HT-29 (cell line): ENCODE measurements around the gene KDM1A. TPM values are rescaled to one million over a fixed set of nuclear protein-coding genes. Genes with fewer than 3 reads are reported as not detected.

ENCODE experiments used
- DNase-seq: peaks from one replicate; pipeline ENCODE4 v3.0.0-alpha.2; 2015; ENCODE audit warnings: low spot score
- total RNA-seq: library from RNA; depleted of rRNA; stranded (reverse); fragments of >200 nt; shearing (Covaris generic); gene quantifications from 2 replicates; pipeline ENCODE4 v1.2.3, GENCODE V29; 2014

The KDM1A gene
- total RNA-seq, 1 experiment from 2014 or later, result 113 TPM

DNA sequence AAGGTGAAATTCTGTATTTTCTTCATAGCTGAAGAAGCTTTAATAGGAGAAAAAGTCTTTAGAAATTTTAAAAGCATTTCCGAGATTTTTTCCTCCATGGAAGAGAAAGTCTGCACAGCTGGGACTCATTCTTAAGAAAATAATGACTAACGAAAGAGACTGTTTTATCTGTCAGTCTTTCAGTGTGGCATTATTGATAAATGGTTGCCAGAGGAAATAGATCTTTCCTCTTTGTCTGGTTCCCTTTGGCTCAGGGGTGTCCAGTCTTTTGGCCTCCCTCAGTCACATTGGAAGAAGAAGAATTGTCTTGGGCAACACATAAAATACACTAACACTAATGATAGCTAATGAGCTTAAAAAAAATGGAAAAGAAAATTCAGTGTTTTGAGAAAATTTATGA, 49.9 kb downstream of the KDM1A start:
- no peak for DNase-seq

- DNase-seq, result no peak
Measured at GRCh38 chr1:23069675-23070074, 50.4 kb downstream of the KDM1A start.

DNA sequence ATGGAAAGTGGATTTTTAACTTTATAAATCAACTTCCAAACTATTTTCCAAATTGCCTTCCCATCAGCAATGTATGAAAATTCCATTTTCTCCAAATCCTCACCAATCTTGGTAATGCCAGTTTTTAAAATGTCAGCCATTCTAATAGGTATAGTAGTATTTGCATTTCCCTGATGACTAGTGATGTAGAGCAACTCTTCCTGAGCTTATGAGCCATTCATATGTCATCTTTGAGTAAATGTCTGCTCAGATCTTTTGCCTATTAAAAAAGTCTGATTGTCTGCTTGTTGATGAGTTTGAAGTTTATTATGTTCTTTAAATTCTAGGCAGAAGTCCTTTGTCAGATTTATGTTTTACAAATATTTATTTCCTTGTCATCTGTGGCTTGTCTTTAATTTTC, 54.7 kb downstream of the KDM1A start:
- DNase-seq, result no peak

- DNase-seq, result no peak
Measured at GRCh38 chr1:23079025-23079424, 59.8 kb downstream of the KDM1A start.

- no peak for DNase-seq
Measured at GRCh38 chr1:23080885-23081284, 61.6 kb downstream of the KDM1A start.

GRCh38 chr1:23081376-23081775, 62.1 kb downstream of the KDM1A start:
- DNase-seq, result peak; percentile 22

DNA sequence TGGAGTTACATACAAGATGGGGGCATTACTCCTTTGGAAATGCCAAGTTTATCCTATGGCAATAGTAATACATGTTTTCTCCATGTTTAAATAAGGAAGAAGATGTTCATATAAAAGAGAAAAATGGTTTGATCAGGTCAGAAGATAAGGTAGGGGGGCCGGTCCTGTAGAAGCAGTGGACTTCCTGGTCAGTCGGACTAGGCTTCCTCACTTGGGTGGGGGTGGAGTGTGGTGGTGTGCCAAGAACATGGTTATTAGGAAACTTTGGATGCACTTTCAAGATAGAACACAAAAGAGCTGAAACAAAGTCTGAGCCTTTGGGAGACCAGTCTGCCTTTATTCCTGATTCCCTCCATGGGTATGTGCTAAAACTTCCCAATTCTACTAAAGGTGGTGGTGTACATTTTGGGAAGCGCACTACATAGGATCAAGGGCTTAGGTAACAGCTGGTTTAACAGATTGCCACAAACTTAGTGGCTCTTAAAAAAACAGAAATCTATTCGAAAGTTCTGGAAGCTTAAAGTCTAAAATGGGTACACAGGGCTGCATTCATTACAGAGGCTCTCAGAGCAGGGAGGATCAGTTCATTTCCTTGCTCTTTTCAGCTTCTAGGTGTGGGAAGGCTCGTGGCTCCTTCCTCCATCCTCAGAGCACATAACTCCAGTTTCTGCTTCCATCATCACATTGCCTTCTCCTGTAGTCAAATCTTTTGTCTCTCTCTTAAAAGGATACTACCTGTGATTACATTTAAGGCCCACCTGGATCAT, 64.6 kb downstream of the KDM1A start:
- no peak for DNase-seq

DNA sequence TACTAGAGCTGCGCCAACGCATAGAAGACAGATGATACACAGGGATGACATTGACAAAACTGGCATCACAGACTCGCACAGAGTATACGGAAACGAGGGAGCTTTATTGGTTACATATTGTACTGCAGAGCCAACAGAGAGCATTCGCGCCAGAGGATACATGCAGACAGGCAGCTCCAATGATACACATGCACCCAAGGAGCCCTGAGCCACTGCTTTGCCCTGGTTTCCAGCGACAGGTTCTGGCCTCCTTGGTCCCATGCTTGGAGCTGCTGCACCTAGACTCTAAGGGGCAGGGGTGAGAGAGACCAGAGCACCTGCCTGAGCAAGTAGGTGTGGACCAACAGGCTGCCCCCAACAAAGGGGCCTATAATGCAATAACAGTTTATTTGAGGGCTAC, 65.6 kb downstream of the KDM1A start:
- DNase-seq, result no peak

- DNase-seq, result no peak
Measured at GRCh38 chr1:23085696-23086095, 66.4 kb downstream of the KDM1A start.

DNA sequence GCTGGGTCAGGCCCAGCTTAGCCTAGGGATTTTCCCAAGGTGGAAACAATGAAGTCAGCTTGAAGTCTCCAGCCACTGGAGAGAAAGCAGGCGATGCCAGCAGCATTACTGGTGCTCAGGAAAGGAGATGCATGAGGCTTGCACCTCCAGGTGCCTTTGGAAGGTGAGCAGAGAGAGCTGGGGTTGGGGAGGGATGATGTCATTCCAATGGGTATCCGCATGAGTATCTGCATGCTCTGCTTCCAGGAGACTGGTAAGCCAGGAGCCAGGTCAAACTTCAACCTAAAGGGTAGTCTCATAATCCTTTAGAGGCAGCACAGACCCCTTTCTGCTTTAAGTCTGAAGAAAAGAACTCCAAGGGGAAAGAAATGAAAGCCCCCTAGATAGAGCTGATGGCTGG, 68.8 kb downstream of the KDM1A start:
- DNase-seq, result no peak

DNA sequence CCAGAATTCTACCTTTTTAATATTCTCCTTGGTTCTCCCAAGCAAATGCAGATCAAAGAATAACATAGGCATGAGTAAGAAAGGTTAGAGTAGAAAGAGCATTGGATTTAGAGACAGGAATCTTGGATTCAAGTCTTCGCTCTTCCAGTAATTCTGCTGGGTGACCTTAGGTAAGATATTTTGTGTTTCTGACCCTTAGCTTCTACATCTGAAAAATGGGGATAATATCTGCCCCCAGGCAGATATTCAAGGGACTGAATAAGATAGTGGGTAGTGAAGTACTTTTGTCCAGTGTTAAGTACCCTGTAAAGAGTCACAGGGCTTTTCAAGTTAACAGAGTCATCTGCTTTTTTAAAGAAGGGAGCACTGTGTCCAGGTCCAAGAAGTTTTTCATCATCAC, 70.8 kb downstream of the KDM1A start:
- no peak for DNase-seq

DNA sequence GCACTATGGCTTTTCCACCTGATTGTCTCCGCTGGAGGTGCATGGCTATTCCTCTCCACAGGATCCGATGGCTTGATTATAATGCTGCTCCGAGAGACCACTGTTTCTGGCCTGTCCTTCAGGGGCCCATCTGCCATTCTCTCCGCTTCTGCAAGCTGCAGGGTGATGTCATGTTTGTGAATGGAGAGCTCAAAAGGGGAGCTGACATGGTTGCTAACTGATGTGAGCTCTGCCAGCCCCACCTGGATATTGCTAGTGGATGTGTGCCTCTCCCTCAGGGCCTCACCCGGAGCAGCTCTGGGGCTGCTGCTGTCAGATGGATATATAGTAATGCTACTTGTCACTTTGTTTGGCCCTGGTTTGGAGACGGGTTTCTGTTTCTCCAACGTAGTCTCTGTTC, 72.3 kb downstream of the KDM1A start:
- DNase-seq, result no peak

DNA sequence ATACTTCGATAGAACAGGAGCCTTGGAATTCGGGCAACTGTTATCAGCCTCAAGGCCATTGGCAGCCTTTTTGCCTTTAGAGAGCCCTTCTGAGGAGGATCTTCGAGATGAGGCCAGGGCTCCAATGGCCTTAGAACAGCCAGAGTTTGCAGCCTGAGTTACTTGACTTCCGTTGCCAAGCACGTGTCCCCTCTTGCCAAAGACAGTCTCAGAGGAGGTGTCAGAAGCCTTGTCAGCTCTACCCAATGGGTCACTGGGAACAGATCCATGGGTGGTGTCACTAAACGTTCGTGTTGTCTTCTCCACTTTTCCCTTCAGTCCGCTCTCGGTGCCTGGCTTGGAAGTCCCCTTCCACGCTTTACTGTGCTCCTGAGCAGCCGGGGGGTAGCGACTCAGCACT, 73.2 kb downstream of the KDM1A start:
- DNase-seq, result no peak

DNA sequence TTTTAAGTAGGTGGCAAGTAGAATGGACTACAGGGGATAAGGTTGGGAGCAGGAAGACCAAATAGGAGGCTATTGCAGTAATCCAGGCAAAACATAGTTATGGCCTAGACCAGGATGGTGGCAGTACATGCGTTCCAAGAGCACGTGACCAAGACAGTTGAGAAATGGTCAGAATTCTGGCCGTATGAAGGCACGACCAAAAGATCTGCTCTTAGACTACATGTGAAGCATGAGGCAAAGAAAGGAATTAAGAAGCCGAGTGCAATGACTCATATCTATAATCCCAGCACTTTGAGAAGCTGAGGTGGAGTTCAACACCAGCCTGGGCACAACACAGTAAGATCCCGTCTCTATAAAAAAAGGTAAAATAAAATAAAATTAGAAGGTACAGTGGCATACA, 78.0 kb downstream of the KDM1A start:
- no peak for DNase-seq

- peak; percentile 89 for DNase-seq
Measured at GRCh38 chr1:23098463-23099170, 79.3 kb downstream of the KDM1A start.

DNA sequence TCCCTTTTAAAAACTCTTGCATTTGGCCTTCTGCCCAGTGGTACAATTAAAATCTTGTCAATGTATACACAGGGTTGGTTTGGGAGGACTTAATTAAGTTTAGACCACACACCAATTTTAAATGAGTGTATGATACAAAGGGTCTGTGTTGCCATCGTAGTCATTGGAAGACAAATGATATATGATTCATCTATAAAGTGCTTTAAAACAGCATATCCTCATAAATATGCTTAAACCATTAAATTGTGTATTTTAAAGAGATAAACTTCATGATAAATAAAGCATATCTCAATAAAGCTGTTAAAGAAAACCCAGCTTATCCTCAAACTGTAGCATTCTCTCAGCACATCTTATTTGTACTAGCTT, 79.9 kb downstream of the KDM1A start:
- no peak for DNase-seq

DNA sequence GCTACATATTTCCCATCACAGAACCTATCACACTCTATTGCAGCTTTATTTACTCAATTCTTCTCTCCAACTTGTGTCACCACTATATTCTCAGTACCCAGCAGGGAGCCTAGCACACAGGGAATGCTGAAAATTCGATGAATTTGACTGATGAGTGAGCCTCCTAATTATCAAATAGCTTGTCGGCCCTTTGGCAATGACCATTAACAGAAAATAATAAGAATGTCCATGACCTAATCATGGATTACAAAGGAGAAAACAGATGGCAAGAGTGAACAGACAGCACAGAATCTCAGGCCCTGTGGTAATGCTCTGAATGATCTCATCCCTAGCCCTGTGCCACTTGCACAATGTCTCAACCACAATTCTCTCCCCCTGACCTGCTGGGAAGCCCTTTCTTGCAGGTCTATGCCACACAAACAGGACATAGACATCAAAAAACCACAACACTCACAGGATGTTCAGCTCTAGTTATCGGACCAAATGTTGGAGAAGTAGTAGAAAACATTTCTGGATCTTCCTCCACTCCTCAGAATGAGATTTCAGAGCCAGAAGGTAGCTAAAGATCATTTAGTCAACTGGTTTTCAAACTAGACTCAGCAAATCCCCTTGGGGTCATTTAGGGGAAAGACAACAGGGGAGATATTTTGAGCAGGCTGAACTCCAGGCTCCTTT, 80.9 kb downstream of the KDM1A start:
- no peak for DNase-seq

- no peak for DNase-seq
Measured at GRCh38 chr1:23101101-23101827, 82.0 kb downstream of the KDM1A start.

DNA sequence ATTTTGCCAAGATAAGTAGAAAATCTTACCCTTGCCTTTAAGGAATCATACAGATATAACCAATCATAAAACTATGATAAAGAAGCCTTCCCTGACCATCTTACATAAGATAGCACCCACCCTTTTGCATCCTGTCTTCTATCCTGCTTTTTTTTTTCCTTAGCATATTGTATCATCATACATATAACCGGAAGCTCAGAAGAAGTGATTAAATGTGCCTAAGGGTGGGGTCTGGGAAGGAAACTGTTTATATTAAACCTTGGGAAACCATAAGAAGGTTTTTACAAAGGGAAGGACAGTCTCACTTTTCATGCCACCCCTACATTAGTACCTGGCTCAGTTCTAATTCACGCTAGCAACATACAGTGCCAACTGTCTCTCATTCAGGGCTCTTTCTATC, 82.6 kb downstream of the KDM1A start:
- DNase-seq, result no peak

DNA sequence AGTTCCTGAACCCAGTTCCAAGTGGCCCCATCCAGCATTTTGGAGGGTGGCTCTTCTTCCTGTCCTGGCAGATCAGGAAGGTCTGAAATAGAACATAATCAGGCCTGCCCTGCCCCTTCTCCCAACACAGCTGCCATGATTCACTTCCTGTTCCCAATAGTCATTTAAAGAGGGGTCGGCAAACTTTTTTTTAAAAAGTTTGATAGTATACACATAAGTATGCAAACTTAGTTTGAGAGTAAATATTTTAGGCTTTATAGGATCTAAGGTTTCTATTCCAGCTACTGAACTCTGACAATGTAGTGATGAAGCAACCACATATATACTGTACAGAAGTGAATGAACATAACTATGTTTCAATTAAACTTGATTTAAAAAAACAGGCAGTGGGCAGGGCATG, 83.0 kb downstream of the KDM1A start:
- DNase-seq, result no peak

DNA sequence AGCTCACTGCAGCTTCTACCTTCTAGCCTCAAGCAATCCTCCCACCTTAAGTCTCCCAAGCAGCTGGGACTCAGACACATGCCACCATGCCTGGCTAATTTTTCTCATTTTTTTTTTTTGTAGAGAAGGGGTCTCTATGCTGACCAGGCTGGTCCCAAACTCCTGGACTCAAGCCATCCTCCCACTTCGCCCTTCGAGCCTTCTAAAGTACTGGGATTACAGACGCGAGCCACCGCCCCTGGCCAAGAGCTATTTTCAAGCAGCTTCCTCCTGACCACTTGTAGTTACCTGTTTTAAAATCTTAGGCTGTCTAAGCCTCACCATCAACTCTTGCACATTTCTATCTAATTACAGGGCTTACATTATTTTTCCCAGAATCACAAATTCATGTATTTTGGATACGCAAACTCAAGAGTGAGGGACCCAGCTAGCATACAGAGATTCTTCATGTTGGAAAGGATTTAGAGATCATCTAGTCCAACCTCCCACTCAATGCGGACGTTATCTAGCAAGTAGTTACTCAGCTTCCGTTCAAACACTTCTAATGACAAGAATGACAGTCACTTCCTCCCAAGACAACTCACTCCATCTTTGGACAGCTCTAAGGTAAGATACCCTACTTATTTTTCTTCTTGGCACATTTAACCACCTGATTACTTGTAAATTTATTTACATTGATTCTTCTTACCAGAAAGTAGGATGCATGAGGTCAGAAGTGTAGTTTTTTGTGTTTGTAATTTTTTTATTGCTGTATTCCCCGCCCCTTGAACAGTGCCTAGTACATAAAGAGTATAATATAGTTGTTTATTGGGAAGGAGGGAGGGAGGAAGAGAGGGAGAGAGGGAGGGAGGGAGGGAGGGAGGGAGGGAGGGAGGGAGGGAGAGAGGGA, 84.0 kb downstream of the KDM1A start:
- DNase-seq, result peak; percentile 55
